SK-N-SH (cell line): ENCODE measurements around the gene DPYSL5. TPM values are rescaled to one million over a fixed set of nuclear protein-coding genes. Genes with fewer than 3 reads are reported as not detected.

Experiments used
- CTCF ChIA-PET: fragments of 300-600, 350-600 bp; formaldehyde crosslinking; extraction: SDS; loops from one replicate; lab custom pipeline; 2021; lab: Yijun Ruan, JAX
- POLR2A ChIA-PET: fragments of 350-600 bp; sonication (Branson Sonifier 250); formaldehyde crosslinking; extraction: SDS; loops from one replicate; lab custom pipeline; 2020; ENCODE audit warnings: antibody characterized with exemption, inconsistent platforms; lab: Yijun Ruan, JAX
- DNase-seq: peaks from one replicate; pipeline ENCODE4 v3.0.0; 2012
- H2AFZ ChIP-seq: fragments of 200-600 bp; sonication (generic); 2 replicates; pipeline ENCODE4 v1.8.1; 2016; ENCODE audit warnings: antibody characterized with exemption, mild to moderate bottlenecking, low read depth
- H3F3A ChIP-seq: fragments of 200-600 bp; sonication (generic); replicated peaks from 2 replicates; pipeline ENCODE3; 2016; ENCODE audit warnings: antibody characterized with exemption, mild to moderate bottlenecking; ENCODE audit not compliant: insufficient read depth
- H3K27ac ChIP-seq, 2 experiments: fragments of 200-500 bp in 1 of 2; fragments of 200-600 bp in 1 of 2; sonication (Bioruptor generic) in 1 of 2; sonication (generic), shearing (Covaris generic) in 1 of 2; 2 replicates each; pipeline versions ENCODE4 v1.5.1 to v1.6.1; 2014 to 2016; ENCODE audit warnings: low read depth in 2 of 2, inconsistent platforms in 1 of 2, low read length in 1 of 2, mild to moderate bottlenecking in 1 of 2, mixed read lengths in 1 of 2
- H3K27me3 ChIP-seq: fragments of 200-600 bp; sonication (generic), shearing (Covaris generic); 2 replicates; pipeline ENCODE4 v1.6.1; 2016; ENCODE audit warnings: mixed run types; ENCODE audit not compliant: insufficient read depth
- H3K36me3 ChIP-seq, 2 experiments: fragments of 200-500 bp in 1 of 2; fragments of 200-600 bp in 1 of 2; sonication (Bioruptor generic) in 1 of 2; sonication (generic) in 1 of 2; replicated peaks in 1 of 2; 2 replicates each; pipeline versions ENCODE3 to v1.5.1; 2014 to 2016; ENCODE audit warnings: low read length in 1 of 2, mild to moderate bottlenecking in 1 of 2; ENCODE audit not compliant: insufficient read depth in 2 of 2, control insufficient read depth in 1 of 2
- H3K4me1 ChIP-seq, 2 experiments: fragments of 200-500 bp in 1 of 2; fragments of 200-600 bp in 1 of 2; sonication (Bioruptor generic) in 1 of 2; sonication (generic), shearing (Covaris generic) in 1 of 2; 2 replicates each; pipeline versions ENCODE4 v1.5.1 to v1.6.1; 2014 to 2016; ENCODE audit warnings: low read depth in 1 of 2, low read length in 1 of 2, mixed run types in 1 of 2; ENCODE audit not compliant: insufficient read depth in 2 of 2, control insufficient read depth in 1 of 2
- H3K4me2 ChIP-seq: fragments of 200-600 bp; sonication (generic), shearing (Covaris generic); 2 replicates; pipeline ENCODE4 v1.6.1; 2017; ENCODE audit warnings: mixed run types
- H3K4me3 ChIP-seq, 2 experiments: fragments of 200-500 bp in 1 of 2; fragments of 200-600 bp in 1 of 2; sonication (Bioruptor generic) in 1 of 2; sonication (generic), shearing (Covaris generic) in 1 of 2; 2 replicates each; pipeline versions ENCODE4 v1.5.1 to v1.8.1; 2014 to 2016; ENCODE audit warnings: low read depth in 2 of 2, inconsistent platforms in 1 of 2, low read length in 1 of 2, mild to moderate bottlenecking in 1 of 2, mixed read lengths in 1 of 2, moderate library complexity in 1 of 2
- H3K79me2 ChIP-seq: fragments of 200-600 bp; sonication (generic); 2 replicates; pipeline ENCODE4 v1.8.1; 2017; ENCODE audit warnings: mild to moderate bottlenecking; ENCODE audit not compliant: insufficient read depth
- H3K9ac ChIP-seq: fragments of 200-600 bp; sonication (generic); 2 replicates; pipeline ENCODE4 v1.6.1; 2017; ENCODE audit warnings: mixed run types
- H3K9me2 ChIP-seq: fragments of 200-600 bp; sonication (generic); 2 replicates; pipeline ENCODE4 v1.6.1; 2017; ENCODE audit warnings: mixed run types
- H3K9me3 ChIP-seq: fragments of 200-600 bp; sonication (generic); 2 replicates; pipeline ENCODE4 v1.6.1; 2017; ENCODE audit warnings: mixed run types, mild to moderate bottlenecking, moderate library complexity
- H4K20me1 ChIP-seq: fragments of 200-600 bp; sonication (generic); 2 replicates; pipeline ENCODE4 v1.6.1; 2017; ENCODE audit warnings: mild to moderate bottlenecking, mixed run types; ENCODE audit not compliant: insufficient read depth
- CHD2 ChIP-seq: fragments of 150-350 bp; IDR thresholded peaks from 2 replicates; pipeline ENCODE4 v1.6.1; 2018; ENCODE audit warnings: low read length; ENCODE audit not compliant: partially characterized antibody
- CTCF ChIP-seq: fragments of 200-600 bp; sonication (generic); IDR thresholded peaks from 2 replicates; pipeline ENCODE4 v1.6.1; 2017; ENCODE audit warnings: antibody characterized with exemption, mild to moderate bottlenecking, moderate library complexity
- EP300 ChIP-seq, 2 experiments: IDR thresholded peaks; 2 replicates each; pipeline versions ENCODE4 v1.4.0 to v1.6.1; 2012; ENCODE audit warnings: borderline replicate concordance in 1 of 2, low read depth in 1 of 2, low read length in 1 of 2
- EZH2phosphoT487 ChIP-seq: fragments of 200-600 bp; sonication (generic); IDR thresholded peaks from 2 replicates; pipeline ENCODE4 v1.6.1; 2017; ENCODE audit warnings: low read depth, mixed run types, mild to moderate bottlenecking, antibody characterized with exemption, moderate library complexity, borderline replicate concordance
- FOSL2 ChIP-seq: IDR thresholded peaks from 2 replicates; pipeline ENCODE4 v1.4.0; 2012; ENCODE audit warnings: low read depth, mild to moderate bottlenecking, moderate library complexity, borderline replicate concordance
- FOXJ3 ChIP-seq: sonication (generic); formaldehyde crosslinking; IDR thresholded peaks from 2 replicates; pipeline ENCODE4 v1.5.1; 2020; ENCODE audit warnings: mild to moderate bottlenecking, missing genetic modification reagents
- FOXM1 ChIP-seq: IDR thresholded peaks from 2 replicates; pipeline ENCODE4 v1.4.0; 2012; ENCODE audit warnings: low read depth, mild to moderate bottlenecking
- JUND ChIP-seq: IDR thresholded peaks from 2 replicates; pipeline ENCODE4 v1.4.0; 2012
- MEF2A ChIP-seq: IDR thresholded peaks from 2 replicates; pipeline ENCODE4 v1.4.0; 2012; ENCODE audit warnings: low read depth, borderline replicate concordance
- NRF1 ChIP-seq: IDR thresholded peaks from 2 replicates; pipeline ENCODE4 v1.6.1; 2012; ENCODE audit warnings: low read depth, mild to moderate bottlenecking, low read length
- PBX3 ChIP-seq: IDR thresholded peaks from 2 replicates; pipeline ENCODE4; 2012
- RFX5 ChIP-seq: IDR thresholded peaks from 2 replicates; pipeline ENCODE4 v1.6.1; 2012; ENCODE audit warnings: mild to moderate bottlenecking, improper control_type of control experiment, low read length
- RXRA ChIP-seq: IDR thresholded peaks from 2 replicates; pipeline ENCODE4 v1.4.0; 2012; ENCODE audit warnings: low read depth, mild to moderate bottlenecking, borderline replicate concordance
- SIN3A ChIP-seq: IDR thresholded peaks from 2 replicates; pipeline ENCODE4 v1.6.1; 2012; ENCODE audit warnings: low read depth, mild to moderate bottlenecking, low read length, moderate library complexity, borderline replicate concordance
- TAF1 ChIP-seq: IDR thresholded peaks from 2 replicates; pipeline ENCODE4 v1.6.1; 2012; ENCODE audit warnings: low read depth, mild to moderate bottlenecking, low read length, moderate library complexity, borderline replicate concordance
- TCF12 ChIP-seq: IDR thresholded peaks from 2 replicates; pipeline ENCODE4 v1.4.0; 2012
- TEAD4 ChIP-seq: IDR thresholded peaks from 2 replicates; pipeline ENCODE4 v1.4.0; 2012; ENCODE audit warnings: mild to moderate bottlenecking, borderline replicate concordance; ENCODE audit not compliant: insufficient read depth
- YY1 ChIP-seq: IDR thresholded peaks from 2 replicates; pipeline ENCODE4 v1.4.0; 2012; ENCODE audit warnings: low read depth, mild to moderate bottlenecking
- whole genome bisulfite sequencing: methylation state at CpG from one replicate; pipeline ENCODE4 v1.1.6; 2017; ENCODE audit warnings: low lambda C conversion rate; 5-methylcytosine and 5-hydroxymethylcytosine counted together
- polyA plus RNA-seq, 3 experiments: library from polyadenylated mRNA; depleted of rRNA; stranded (reverse); fragments of >200 nt; gene quantifications; 2 replicates each; pipeline ENCODE4 v1.2.3, GENCODE V29; 2012

The DPYSL5 gene
- polyA plus RNA-seq, 1 of the 3 experiments (the other 2 are of a cell fraction), result 0.79 TPM

- H3K4me3 ChIP-seq, result no peak overlapping the region
- peaks cover 32% of the 10 kb centered on the region; the same call in 1 of the 2 replicates for H3K27me3 ChIP-seq
- no peaks in the 10 kb centered on the region for H4K20me1 ChIP-seq
- no peak for DNase-seq
- 66% methylated on average over 5 of the region's 5 CpGs for WGBS
- H3K9ac ChIP-seq, result no peak overlapping the region
- H3K9me2 ChIP-seq, result no peaks in the 10 kb centered on the region
- POLR2A ChIA-PET, result interaction anchor here (0.8 kb wide), 1 partner anchor 63 kb away, joined by 4 read pairs; no protein-coding TSS in a partner anchor
- H3K79me2 ChIP-seq, result no peaks in the 10 kb centered on the region
- TF ChIP-seq FOXJ3 (CRISPR knock-in tag) (no peak), CTCF (no peak), MEF2A (no peak), NRF1 (no peak), EP300 (IDR thresholded peaks at IDR 0.05; ENCODE audit: borderline replicate concordance in 1 of 2, low read depth in 1 of 2, low read length in 1 of 2) (no peak), FOXM1 (no peak), YY1 (no peak), JUND (no peak), TEAD4 (no peak), TCF12 (no peak), CHD2 (no peak), RXRA (no peak), PBX3 (no peak)
- TF ChIP-seq, all 33 proteins: peak for 0
- H3K4me2 ChIP-seq, result no peak overlapping the region
- H3K9me3 ChIP-seq, result no peaks in the 10 kb centered on the region
- H3K27ac ChIP-seq, result no peak overlapping the region
- no peak overlapping the region for H2AFZ ChIP-seq
- peaks cover 3 to 55% of the 10 kb centered on the region in 2 experiments; a peak in 3 of 4 replicates for H3K4me1 ChIP-seq
- H3F3A ChIP-seq, result no peaks in the 10 kb centered on the region
- CTCF ChIA-PET, result interaction anchor here (1.2 to 25.9 kb wide), 6 partner anchors 7 to 67 kb away, joined by 3 to 779 read pairs (median 20); partner anchors contain the start of gene DPYSL5
- H3K36me3 ChIP-seq, result no peaks in the 10 kb centered on the region
Observed at GRCh38 chr2:26915316-26915715, 67.4 kb downstream of the DPYSL5 start.

GRCh38 chr2:26916128-26916692 is 68.3 kb downstream of the DPYSL5 start:
- Histone ChIP-seq H3K4me2 (no peak overlapping the region), H3K79me2 (no peaks in the 10 kb centered on the region), H3K9ac (no peak overlapping the region), H3K27me3 (peaks cover 32% of the 10 kb centered on the region; the same call in 1 of the 2 replicates), H3F3A (no peaks in the 10 kb centered on the region), H3K36me3 (no peaks in the 10 kb centered on the region), H3K4me1 (peaks cover 3 to 55% of the 10 kb centered on the region in 2 experiments; a peak in 3 of 4 replicates), H3K4me3 (no peak overlapping the region), H3K27ac (no peak overlapping the region), H4K20me1 (no peaks in the 10 kb centered on the region), H3K9me3 (no peaks in the 10 kb centered on the region), H2AFZ (no peak overlapping the region), H3K9me2 (no peaks in the 10 kb centered on the region)
- CTCF ChIA-PET, result interaction anchor here (0.6 to 25.9 kb wide), 7 partner anchors 10 to 278 kb away, joined by 3 to 779 read pairs (median 3); partner anchors contain the start of gene DPYSL5
- POLR2A ChIA-PET, result no interaction called here
- TF ChIP-seq RFX5 (no peak), FOSL2 (no peak), SIN3A (no peak), NRF1 (no peak), TAF1 (no peak), EZH2phosphoT487 (no peak), CTCF (no peak), EP300 (IDR thresholded peaks at IDR 0.05; ENCODE audit: borderline replicate concordance in 1 of 2, low read depth in 1 of 2, low read length in 1 of 2) (no peak)
- no peak for DNase-seq
- WGBS, result 66% methylated on average over 7 of the region's 7 CpGs
